Liver (tissue), 9 donors: ENCODE results near the gene ST6GALNAC3. TPM values are rescaled to one million over a fixed set of nuclear protein-coding genes. Genes with fewer than 3 reads are reported as not detected.

Experiments
- DNase-seq: peaks from one replicate; pipeline ENCODE4 v3.0.0-alpha.2; 2017; ENCODE audit warnings: low spot score
- H3K27ac ChIP-seq, 2 donors: one replicate each; pipeline ENCODE4 v1.7.0; 2013; ENCODE audit warnings: inconsistent platforms in 2 of 2, low read length in 2 of 2, control low read depth in 1 of 2, low read depth in 1 of 2, mild to moderate bottlenecking in 1 of 2
- H3K27me3 ChIP-seq, 4 donors: one replicate each; pipeline versions ENCODE4 v1.6.1 to v1.7.0; 2013; ENCODE audit warnings: low read length in 3 of 4, inconsistent platforms in 1 of 4, mild to moderate bottlenecking in 1 of 4, moderate library complexity in 1 of 4; ENCODE audit not compliant: control insufficient read depth in 4 of 4, insufficient read depth in 4 of 4
- H3K36me3 ChIP-seq, 4 donors: one replicate each; pipeline versions ENCODE4 v1.6.1 to v1.7.0; 2013; ENCODE audit warnings: low read length in 3 of 4, mild to moderate bottlenecking in 3 of 4, low read depth in 1 of 4, moderate library complexity in 1 of 4; ENCODE audit not compliant: control insufficient read depth in 4 of 4, insufficient read depth in 3 of 4
- H3K4me1 ChIP-seq, 4 donors: one replicate each; pipeline versions ENCODE4 v1.6.1 to v1.7.0; 2013; ENCODE audit warnings: low read length in 3 of 4, mild to moderate bottlenecking in 3 of 4, moderate library complexity in 1 of 4; ENCODE audit not compliant: control insufficient read depth in 4 of 4, insufficient read depth in 4 of 4
- H3K4me3 ChIP-seq, 3 donors: one replicate each; pipeline versions ENCODE4 v1.6.1 to v1.7.0; 2013; ENCODE audit warnings: low read length in 3 of 3, control low read depth in 1 of 3, low read depth in 1 of 3, mild to moderate bottlenecking in 1 of 3
- H3K9ac ChIP-seq, 2 donors: one replicate each; pipeline ENCODE4 v1.7.0; 2013; ENCODE audit warnings: low read length in 2 of 2, mild to moderate bottlenecking in 2 of 2, moderate library complexity in 2 of 2, control low read depth in 1 of 2, low read depth in 1 of 2
- H3K9me3 ChIP-seq, 4 donors: one replicate each; pipeline versions ENCODE4 v1.6.1 to v1.7.0; 2013; ENCODE audit warnings: low read length in 3 of 4; ENCODE audit not compliant: control insufficient read depth in 4 of 4
- EGR1 ChIP-seq, 2 donors: IDR thresholded peaks; 2 replicates each; pipeline ENCODE4 v1.6.1; 2016 to 2018; ENCODE audit warnings: antibody characterized with exemption in 2 of 2, low read depth in 2 of 2
- FOXA2 ChIP-seq: IDR thresholded peaks from 2 replicates; pipeline ENCODE4 v1.6.1; 2016; ENCODE audit warnings: antibody characterized with exemption
- GABPA ChIP-seq, 2 donors: IDR thresholded peaks in 1 of 2; conservative IDR thresholded peaks in 1 of 2; 2 replicates each; pipeline ENCODE4 v1.6.1; 2016; ENCODE audit warnings: antibody characterized with exemption in 2 of 2, mild to moderate bottlenecking in 1 of 2, moderate library complexity in 1 of 2
- HNF4A ChIP-seq, 2 donors: conservative IDR thresholded peaks; 2 replicates each; pipeline ENCODE4 v1.6.1; 2016; ENCODE audit warnings: antibody characterized with exemption in 2 of 2, mild to moderate bottlenecking in 2 of 2
- HNF4G ChIP-seq: IDR thresholded peaks from 2 replicates; pipeline ENCODE4 v1.6.1; 2016; ENCODE audit warnings: antibody characterized with exemption
- JUND ChIP-seq, 2 donors: IDR thresholded peaks; 2 replicates each; pipeline ENCODE4 v1.6.1; 2016; ENCODE audit warnings: antibody characterized with exemption in 2 of 2
- NR2F2 ChIP-seq: IDR thresholded peaks from 2 replicates; pipeline ENCODE4 v1.6.1; 2016; ENCODE audit warnings: antibody characterized with exemption
- RAD21 ChIP-seq, 2 donors: IDR thresholded peaks; 2 replicates each; pipeline ENCODE4 v1.6.1; 2016; ENCODE audit warnings: antibody characterized with exemption in 2 of 2, mild to moderate bottlenecking in 2 of 2
- RXRA ChIP-seq, 2 donors: IDR thresholded peaks; 2 replicates each; pipeline ENCODE4 v1.6.1; 2017 to 2018; ENCODE audit warnings: antibody characterized with exemption in 2 of 2, mild to moderate bottlenecking in 1 of 2
- SP1 ChIP-seq: IDR thresholded peaks from 2 replicates; pipeline ENCODE4 v1.6.1; 2018; ENCODE audit warnings: antibody characterized with exemption, mild to moderate bottlenecking
- TAF1 ChIP-seq: conservative IDR thresholded peaks from 2 replicates; pipeline ENCODE4 v1.6.1; 2016; ENCODE audit warnings: antibody characterized with exemption, mild to moderate bottlenecking
- WGBS: extraction: QIAGEN DNeasy Blood & Tissue Kit; methylation state at CpG from one replicate; pipeline ENCODE4 v1.1.7; 2013; 5-methylcytosine and 5-hydroxymethylcytosine counted together
- polyA plus RNA-seq, 2 donors: library from polyadenylated mRNA; stranded (reverse) in 1 of 2; unstranded in 1 of 2; fragments of 200-250 nt in 1 of 2; fragments of >200 nt in 1 of 2; fragmentation: Nextera tagmentation in 1 of 2; extraction: Ambion mirVana in 1 of 2; gene quantifications; one replicate each; pipeline versions ENCODE4 v1.2.1 to v1.2.3, GENCODE V29; 2013 to 2015
- total RNA-seq, 2 donors: library from RNA; depleted of rRNA; stranded (reverse); fragments of >200 nt; gene quantifications; one replicate each; pipeline ENCODE4 v1.2.3, GENCODE V29; 2014
- TF ChIP-seq, protein P1 (sequence below): fragments of 150-350 bp; IDR thresholded peaks from 2 replicates; pipeline ENCODE4 v1.5.1; 2017; ENCODE audit warnings: improper control_type of control experiment, low read depth, low read length; ENCODE audit not compliant: missing input control
- TF ChIP-seq, protein P2 (sequence below): IDR thresholded peaks from 2 replicates; pipeline ENCODE4 v1.6.1; 2016; ENCODE audit warnings: antibody characterized with exemption
- TF ChIP-seq, protein P3 (sequence below): IDR thresholded peaks from 2 replicates; pipeline ENCODE4 v1.6.1; 2016; ENCODE audit warnings: antibody characterized with exemption, mild to moderate bottlenecking
- TF ChIP-seq, protein P4 (sequence below): IDR thresholded peaks from 2 replicates; pipeline ENCODE4 v1.6.1; 2016; ENCODE audit warnings: antibody characterized with exemption
- TF ChIP-seq, protein P5 (sequence below): IDR thresholded peaks from 2 replicates; pipeline ENCODE4 v1.6.1; 2016; ENCODE audit warnings: antibody characterized with exemption
- donor health status: healthy.
- donor health status: healthy.
- donor health status: healthy.
- donor health status: healthy.
- donor health status: healthy.

Gene ST6GALNAC3
- total and polyA plus RNA-seq, 4 donors: 1.2 to 5.0 (median 3.2) TPM

DNA sequence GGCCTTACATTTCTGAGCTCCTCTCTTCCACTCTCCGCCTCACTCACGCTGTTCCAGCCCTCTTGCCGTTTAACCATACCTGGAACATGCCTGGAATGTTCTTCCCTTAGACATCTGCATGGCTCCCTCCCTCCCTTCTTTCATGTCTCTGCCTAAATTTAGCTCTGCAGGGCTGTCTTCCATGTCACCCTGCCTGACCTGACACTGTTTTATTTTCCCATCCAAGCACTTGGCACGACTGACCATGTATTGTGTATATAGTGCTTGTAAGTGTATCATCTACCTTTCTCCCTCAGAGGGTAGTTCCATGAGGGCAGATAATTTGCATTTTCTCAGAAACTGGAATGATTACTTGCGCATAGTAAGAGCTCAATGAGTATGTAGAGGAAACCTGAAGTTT is 47.3 kb downstream of the ST6GALNAC3 start:
- TF ChIP-seq FOXA2: no peak
- TF ChIP-seq, protein P1, sequence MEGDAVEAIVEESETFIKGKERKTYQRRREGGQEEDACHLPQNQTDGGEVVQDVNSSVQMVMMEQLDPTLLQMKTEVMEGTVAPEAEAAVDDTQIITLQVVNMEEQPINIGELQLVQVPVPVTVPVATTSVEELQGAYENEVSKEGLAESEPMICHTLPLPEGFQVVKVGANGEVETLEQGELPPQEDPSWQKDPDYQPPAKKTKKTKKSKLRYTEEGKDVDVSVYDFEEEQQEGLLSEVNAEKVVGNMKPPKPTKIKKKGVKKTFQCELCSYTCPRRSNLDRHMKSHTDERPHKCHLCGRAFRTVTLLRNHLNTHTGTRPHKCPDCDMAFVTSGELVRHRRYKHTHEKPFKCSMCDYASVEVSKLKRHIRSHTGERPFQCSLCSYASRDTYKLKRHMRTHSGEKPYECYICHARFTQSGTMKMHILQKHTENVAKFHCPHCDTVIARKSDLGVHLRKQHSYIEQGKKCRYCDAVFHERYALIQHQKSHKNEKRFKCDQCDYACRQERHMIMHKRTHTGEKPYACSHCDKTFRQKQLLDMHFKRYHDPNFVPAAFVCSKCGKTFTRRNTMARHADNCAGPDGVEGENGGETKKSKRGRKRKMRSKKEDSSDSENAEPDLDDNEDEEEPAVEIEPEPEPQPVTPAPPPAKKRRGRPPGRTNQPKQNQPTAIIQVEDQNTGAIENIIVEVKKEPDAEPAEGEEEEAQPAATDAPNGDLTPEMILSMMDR: no peak
- TF ChIP-seq GABPA (IDR thresholded peaks at IDR 0.05 in 1 of 2, conservative IDR thresholded peaks at IDR 0.05 in 1 of 2): no peak
- no peak for TF ChIP-seq SP1
- TF ChIP-seq, protein P2, sequence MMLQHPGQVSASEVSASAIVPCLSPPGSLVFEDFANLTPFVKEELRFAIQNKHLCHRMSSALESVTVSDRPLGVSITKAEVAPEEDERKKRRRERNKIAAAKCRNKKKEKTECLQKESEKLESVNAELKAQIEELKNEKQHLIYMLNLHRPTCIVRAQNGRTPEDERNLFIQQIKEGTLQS: no peak
- TF ChIP-seq HNF4G: no peak
- TF ChIP-seq, protein P3, sequence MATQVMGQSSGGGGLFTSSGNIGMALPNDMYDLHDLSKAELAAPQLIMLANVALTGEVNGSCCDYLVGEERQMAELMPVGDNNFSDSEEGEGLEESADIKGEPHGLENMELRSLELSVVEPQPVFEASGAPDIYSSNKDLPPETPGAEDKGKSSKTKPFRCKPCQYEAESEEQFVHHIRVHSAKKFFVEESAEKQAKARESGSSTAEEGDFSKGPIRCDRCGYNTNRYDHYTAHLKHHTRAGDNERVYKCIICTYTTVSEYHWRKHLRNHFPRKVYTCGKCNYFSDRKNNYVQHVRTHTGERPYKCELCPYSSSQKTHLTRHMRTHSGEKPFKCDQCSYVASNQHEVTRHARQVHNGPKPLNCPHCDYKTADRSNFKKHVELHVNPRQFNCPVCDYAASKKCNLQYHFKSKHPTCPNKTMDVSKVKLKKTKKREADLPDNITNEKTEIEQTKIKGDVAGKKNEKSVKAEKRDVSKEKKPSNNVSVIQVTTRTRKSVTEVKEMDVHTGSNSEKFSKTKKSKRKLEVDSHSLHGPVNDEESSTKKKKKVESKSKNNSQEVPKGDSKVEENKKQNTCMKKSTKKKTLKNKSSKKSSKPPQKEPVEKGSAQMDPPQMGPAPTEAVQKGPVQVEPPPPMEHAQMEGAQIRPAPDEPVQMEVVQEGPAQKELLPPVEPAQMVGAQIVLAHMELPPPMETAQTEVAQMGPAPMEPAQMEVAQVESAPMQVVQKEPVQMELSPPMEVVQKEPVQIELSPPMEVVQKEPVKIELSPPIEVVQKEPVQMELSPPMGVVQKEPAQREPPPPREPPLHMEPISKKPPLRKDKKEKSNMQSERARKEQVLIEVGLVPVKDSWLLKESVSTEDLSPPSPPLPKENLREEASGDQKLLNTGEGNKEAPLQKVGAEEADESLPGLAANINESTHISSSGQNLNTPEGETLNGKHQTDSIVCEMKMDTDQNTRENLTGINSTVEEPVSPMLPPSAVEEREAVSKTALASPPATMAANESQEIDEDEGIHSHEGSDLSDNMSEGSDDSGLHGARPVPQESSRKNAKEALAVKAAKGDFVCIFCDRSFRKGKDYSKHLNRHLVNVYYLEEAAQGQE: no peak
- TF ChIP-seq HNF4A (conservative IDR thresholded peaks at IDR 0.05): no peak
- TF ChIP-seq RAD21 (IDR thresholded peaks at IDR 0.05): no peak
- TF ChIP-seq, protein P4, sequence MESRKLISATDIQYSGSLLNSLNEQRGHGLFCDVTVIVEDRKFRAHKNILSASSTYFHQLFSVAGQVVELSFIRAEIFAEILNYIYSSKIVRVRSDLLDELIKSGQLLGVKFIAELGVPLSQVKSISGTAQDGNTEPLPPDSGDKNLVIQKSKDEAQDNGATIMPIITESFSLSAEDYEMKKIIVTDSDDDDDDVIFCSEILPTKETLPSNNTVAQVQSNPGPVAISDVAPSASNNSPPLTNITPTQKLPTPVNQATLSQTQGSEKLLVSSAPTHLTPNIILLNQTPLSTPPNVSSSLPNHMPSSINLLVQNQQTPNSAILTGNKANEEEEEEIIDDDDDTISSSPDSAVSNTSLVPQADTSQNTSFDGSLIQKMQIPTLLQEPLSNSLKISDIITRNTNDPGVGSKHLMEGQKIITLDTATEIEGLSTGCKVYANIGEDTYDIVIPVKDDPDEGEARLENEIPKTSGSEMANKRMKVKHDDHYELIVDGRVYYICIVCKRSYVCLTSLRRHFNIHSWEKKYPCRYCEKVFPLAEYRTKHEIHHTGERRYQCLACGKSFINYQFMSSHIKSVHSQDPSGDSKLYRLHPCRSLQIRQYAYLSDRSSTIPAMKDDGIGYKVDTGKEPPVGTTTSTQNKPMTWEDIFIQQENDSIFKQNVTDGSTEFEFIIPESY: no peak
- Histone ChIP-seq H3K27me3 (no peaks in the 10 kb centered on the region), H3K9me3 (no peaks in the 10 kb centered on the region), H3K9ac (no peak overlapping the region), H3K27ac (no peak overlapping the region), H3K36me3 (no peaks in the 10 kb centered on the region), H3K4me1 (no peaks in the 10 kb centered on the region), H3K4me3 (no peak overlapping the region)
- WGBS: 79% methylated on average over 5 of the region's 5 CpGs
- no peak for DNase-seq

DNA sequence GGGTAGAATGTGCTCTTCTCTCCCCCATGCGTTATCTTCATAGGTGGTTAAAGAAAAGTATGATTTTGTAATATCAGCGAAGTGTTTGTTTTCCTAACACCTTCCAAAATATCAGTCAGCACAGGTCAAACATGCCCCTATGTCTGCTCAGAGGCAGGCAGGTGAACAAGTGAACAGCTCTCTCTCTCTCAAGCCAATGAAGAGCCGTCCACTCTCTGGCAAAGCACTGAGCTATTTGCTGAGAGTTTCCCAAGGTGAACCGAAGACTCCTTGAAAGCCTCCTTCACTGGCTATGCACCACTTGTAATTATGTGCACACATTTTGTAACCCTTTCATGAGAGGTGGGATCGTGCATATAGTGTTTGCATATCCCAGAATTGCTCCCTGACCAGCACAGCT is 47.7 kb downstream of the ST6GALNAC3 start:
- Histone ChIP-seq H3K9me3 (no peaks in the 10 kb centered on the region), H3K27me3 (no peaks in the 10 kb centered on the region), H3K4me1 (no peaks in the 10 kb centered on the region), H3K27ac (no peak overlapping the region), H3K4me3 (no peak overlapping the region), H3K36me3 (no peaks in the 10 kb centered on the region), H3K9ac (no peak overlapping the region)
- WGBS: 65% methylated on average over 5 of the region's 5 CpGs
- no peak for DNase-seq
- TF ChIP-seq JUND (IDR thresholded peaks at IDR 0.05) (no peak), EGR1 (IDR thresholded peaks at IDR 0.05; ENCODE audit: low read depth in 2 of 2) (no peak), GABPA (IDR thresholded peaks at IDR 0.05 in 1 of 2, conservative IDR thresholded peaks at IDR 0.05 in 1 of 2) (no peak), HNF4G (no peak), TAF1 (no peak), HNF4A (conservative IDR thresholded peaks at IDR 0.05) (no peak), SP1 (no peak), NR2F2 (no peak), FOXA2 (no peak), RXRA (IDR thresholded peaks at IDR 0.05) (no peak)
- TF ChIP-seq, protein P5, sequence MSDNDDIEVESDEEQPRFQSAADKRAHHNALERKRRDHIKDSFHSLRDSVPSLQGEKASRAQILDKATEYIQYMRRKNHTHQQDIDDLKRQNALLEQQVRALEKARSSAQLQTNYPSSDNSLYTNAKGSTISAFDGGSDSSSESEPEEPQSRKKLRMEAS: no peak
- TF ChIP-seq, protein P4: no peak
- TF ChIP-seq, protein P3: no peak
